Panc1 (cell line): ENCODE results near the gene ASAP2. TPM values are rescaled to one million over a fixed set of nuclear protein-coding genes. Genes with fewer than 3 reads are reported as not detected.

Experiments used
- ATAC-seq: fragments of 200-7000 bp; cut with Tn5 transposase; 2 replicates; pipeline ENCODE4 v1.9.1; 2020; ENCODE audit warnings: mild to moderate bottlenecking, moderate library complexity
- BruUV-seq: library from RNA; stranded (reverse); fragments of 400-500 nt; replicated peaks from 2 replicates; lab custom pipeline; 2021; lab: Mats Ljungman, UMichigan
- CTCF ChIA-PET: fragments of 300-600 bp; sonication (Branson Sonifier 250); formaldehyde crosslinking; loops from one replicate; lab custom pipeline; 2022; ENCODE audit warnings: antibody characterized with exemption; lab: Charles Lee
- POLR2A ChIA-PET: fragments of 300-600 bp; sonication (Branson Sonifier 250); formaldehyde crosslinking; loops from one replicate; lab custom pipeline; 2022; ENCODE audit warnings: antibody characterized with exemption; lab: Charles Lee
- DNase-seq: peaks from one replicate; pipeline ENCODE4 v3.0.0-alpha.2; 2010; ENCODE audit warnings: low read depth, low spot score
- H3K27ac ChIP-seq: 2 replicates; pipeline ENCODE4 v1.5.1; 2011; ENCODE audit warnings: mild to moderate bottlenecking, low read length, inconsistent platforms
- H3K27me3 ChIP-seq: fragments of 200-500 bp; sonication (Bioruptor generic); 2 replicates; pipeline ENCODE4 v1.6.0; 2014; ENCODE audit warnings: low read length, inconsistent platforms; ENCODE audit not compliant: control insufficient read depth, insufficient read depth
- H3K36me3 ChIP-seq: fragments of 200-500 bp; sonication (Bioruptor generic); 2 replicates; pipeline ENCODE4 v1.5.1; 2014; ENCODE audit warnings: inconsistent platforms, mild to moderate bottlenecking, low read length, moderate library complexity; ENCODE audit not compliant: control insufficient read depth, insufficient read depth
- H3K4me1 ChIP-seq: 2 replicates; pipeline ENCODE4 v1.5.1; 2011; ENCODE audit warnings: inconsistent platforms, mild to moderate bottlenecking, low read length, moderate library complexity; ENCODE audit not compliant: control insufficient read depth, insufficient read depth
- H3K4me3 ChIP-seq, 2 experiments: 2 replicates each; pipeline ENCODE4 v1.5.1; 2011 to 2012; ENCODE audit warnings: low read depth in 2 of 2, low read length in 2 of 2, mild to moderate bottlenecking in 2 of 2, inconsistent platforms in 1 of 2, moderate library complexity in 1 of 2
- H3K9me3 ChIP-seq: fragments of 200-500 bp; sonication (Bioruptor generic); 2 replicates; pipeline ENCODE4 v1.5.1; 2014; ENCODE audit warnings: low read depth, mild to moderate bottlenecking, inconsistent platforms, low read length, moderate library complexity; ENCODE audit not compliant: control insufficient read depth, insufficient read depth
- CTCF ChIP-seq: fragments of 450-650 bp; IDR thresholded peaks from 2 replicates; pipeline ENCODE4 v1.5.1; 2017; ENCODE audit warnings: mild to moderate bottlenecking
- POLR2AphosphoS5 ChIP-seq: IDR thresholded peaks from 2 replicates; pipeline ENCODE4 v1.6.1; 2012; ENCODE audit warnings: mild to moderate bottlenecking, low read depth, low read length, moderate library complexity
- SIN3A ChIP-seq: IDR thresholded peaks from 2 replicates; pipeline ENCODE4 v1.6.1; 2012; ENCODE audit warnings: low read depth, mild to moderate bottlenecking, low read length, moderate library complexity, borderline replicate concordance; ENCODE audit not compliant: insufficient read depth
- TCF7L2 ChIP-seq: IDR thresholded peaks from 2 replicates; pipeline ENCODE4 v1.6.1; 2011; ENCODE audit warnings: mild to moderate bottlenecking, low read depth, low read length, inconsistent platforms
- in situ Hi-C: cut with HindIII; loops from 2 replicates; pipeline ENCODE4 v1.10.0; 2016; ENCODE audit warnings: low sequenced_read_pairs, low pct_unique_long_range_greater_than_20kb
- intact Hi-C: fragments of 100-400 bp; cut with micrococcal nuclease; formaldehyde crosslinking; loops from one replicate; pipeline ENCODE4 v1.10.0; 2022; ENCODE audit not compliant: unreplicated experiment
- total RNA-seq: library from RNA; stranded (reverse); gene quantifications from one replicate; pipeline ENCODE4 v1.2.1, GENCODE V29; 2021; ENCODE audit not compliant: unreplicated experiment
- TF ChIP-seq, protein P1 (sequence below), 2 experiments: IDR thresholded peaks; 2 replicates each; pipeline ENCODE4 v1.6.1; 2011 to 2012; ENCODE audit warnings: low read depth in 2 of 2, control low read depth in 1 of 2, low read length in 1 of 2, mild to moderate bottlenecking in 1 of 2, moderate library complexity in 1 of 2; ENCODE audit not compliant: insufficient read depth in 1 of 2

Gene ASAP2
- total RNA-seq, 1 experiment from 2014 or later, result 107 TPM

- TF ChIP-seq POLR2AphosphoS5 (no peak), CTCF (no peak), TCF7L2 (no peak), SIN3A (no peak)
- TF ChIP-seq, protein P1, sequence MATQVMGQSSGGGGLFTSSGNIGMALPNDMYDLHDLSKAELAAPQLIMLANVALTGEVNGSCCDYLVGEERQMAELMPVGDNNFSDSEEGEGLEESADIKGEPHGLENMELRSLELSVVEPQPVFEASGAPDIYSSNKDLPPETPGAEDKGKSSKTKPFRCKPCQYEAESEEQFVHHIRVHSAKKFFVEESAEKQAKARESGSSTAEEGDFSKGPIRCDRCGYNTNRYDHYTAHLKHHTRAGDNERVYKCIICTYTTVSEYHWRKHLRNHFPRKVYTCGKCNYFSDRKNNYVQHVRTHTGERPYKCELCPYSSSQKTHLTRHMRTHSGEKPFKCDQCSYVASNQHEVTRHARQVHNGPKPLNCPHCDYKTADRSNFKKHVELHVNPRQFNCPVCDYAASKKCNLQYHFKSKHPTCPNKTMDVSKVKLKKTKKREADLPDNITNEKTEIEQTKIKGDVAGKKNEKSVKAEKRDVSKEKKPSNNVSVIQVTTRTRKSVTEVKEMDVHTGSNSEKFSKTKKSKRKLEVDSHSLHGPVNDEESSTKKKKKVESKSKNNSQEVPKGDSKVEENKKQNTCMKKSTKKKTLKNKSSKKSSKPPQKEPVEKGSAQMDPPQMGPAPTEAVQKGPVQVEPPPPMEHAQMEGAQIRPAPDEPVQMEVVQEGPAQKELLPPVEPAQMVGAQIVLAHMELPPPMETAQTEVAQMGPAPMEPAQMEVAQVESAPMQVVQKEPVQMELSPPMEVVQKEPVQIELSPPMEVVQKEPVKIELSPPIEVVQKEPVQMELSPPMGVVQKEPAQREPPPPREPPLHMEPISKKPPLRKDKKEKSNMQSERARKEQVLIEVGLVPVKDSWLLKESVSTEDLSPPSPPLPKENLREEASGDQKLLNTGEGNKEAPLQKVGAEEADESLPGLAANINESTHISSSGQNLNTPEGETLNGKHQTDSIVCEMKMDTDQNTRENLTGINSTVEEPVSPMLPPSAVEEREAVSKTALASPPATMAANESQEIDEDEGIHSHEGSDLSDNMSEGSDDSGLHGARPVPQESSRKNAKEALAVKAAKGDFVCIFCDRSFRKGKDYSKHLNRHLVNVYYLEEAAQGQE (IDR thresholded peaks at IDR 0.05; ENCODE audit: insufficient read depth in 1 of 2, low read depth in 2 of 2, low read length in 1 of 2), result no peak
- BruUV-seq, result no TSS peak
- Histone ChIP-seq H3K36me3 (peaks cover 12% of the 10 kb centered on the region), H3K27ac (0 out of 2 replicates have a peak overlapping the region, but pooled peaks have one; percentile 6), H3K27me3 (no peaks in the 10 kb centered on the region), H3K9me3 (no peaks in the 10 kb centered on the region), H3K4me1 (peaks cover 46% of the 10 kb centered on the region), H3K4me3 (no peak overlapping the region)
- intact Hi-C loops, result loop anchor here (10.0 kb wide), 1 partner anchor 231 kb away; no protein-coding TSS in a partner anchor
- ChIA-PET POLR2A (no interaction called here), CTCF (no interaction called here)
- in situ Hi-C loops, result no loop called here
- ATAC-seq, result no peak
- DNase-seq, result no peak
Measured at GRCh38 chr2:9375857-9376428, 169.3 kb downstream of the ASAP2 start.

- POLR2A ChIA-PET, result no interaction called here
- in situ Hi-C loops (no loop called here), intact Hi-C loops (loop anchor here (10.0 kb wide), 1 partner anchor 233 kb away; no protein-coding TSS in a partner anchor)
- Histone ChIP-seq H3K9me3 (no peaks in the 10 kb centered on the region), H3K4me3 (no peak overlapping the region), H3K27me3 (no peaks in the 10 kb centered on the region), H3K27ac (peak overlapping the region; percentile 85), H3K4me1 (peaks cover 53% of the 10 kb centered on the region), H3K36me3 (peaks cover 10% of the 10 kb centered on the region)
- no peak for TF ChIP-seq SIN3A
- no peak for TF ChIP-seq CTCF
- TF ChIP-seq, protein P1 (IDR thresholded peaks at IDR 0.05; ENCODE audit: insufficient read depth in 1 of 2, low read depth in 2 of 2, low read length in 1 of 2), result no peak
- no peak for TF ChIP-seq POLR2AphosphoS5
- TF ChIP-seq TCF7L2, result no peak
- CTCF ChIA-PET, result no interaction called here
- BruUV-seq, result no TSS peak
- DNase-seq (no peak), ATAC-seq (no peak)
Measured at GRCh38 chr2:9377461-9378097, 171.0 kb downstream of the ASAP2 start.
